H9 (cell line): ENCODE measurements around the gene ZIM2. TPM values are rescaled to one million over a fixed set of nuclear protein-coding genes. Genes with fewer than 3 reads are reported as not detected.

Experiments
- DNase-seq: peaks from one replicate; pipeline ENCODE4 v3.0.0-alpha.2; 2017
- H2AFZ ChIP-seq: one replicate; pipeline ENCODE4 v1.6.1; 2013; ENCODE audit warnings: mild to moderate bottlenecking, low read length, control low read depth, moderate library complexity
- H2AK5ac ChIP-seq: 2 replicates; pipeline ENCODE4 v1.6.1; 2013; ENCODE audit warnings: low read length, control low read depth, mixed read lengths; ENCODE audit not compliant: insufficient read length
- H2BK120ac ChIP-seq: one replicate; pipeline ENCODE4 v1.6.1; 2013; ENCODE audit warnings: low read depth, mild to moderate bottlenecking, low read length, control low read depth, inconsistent platforms; ENCODE audit not compliant: poor library complexity, severe bottlenecking
- H2BK12ac ChIP-seq: 2 replicates; pipeline ENCODE4 v1.6.1; 2013; ENCODE audit warnings: low read length, control low read depth, mixed read lengths, low read depth; ENCODE audit not compliant: insufficient read length
- H2BK15ac ChIP-seq: 2 replicates; pipeline ENCODE4 v1.6.1; 2013; ENCODE audit warnings: low read depth, low read length, control low read depth
- H2BK20ac ChIP-seq: one replicate; pipeline ENCODE4 v1.6.1; 2013; ENCODE audit warnings: low read depth, mild to moderate bottlenecking, low read length, control low read depth, inconsistent platforms; ENCODE audit not compliant: poor library complexity, severe bottlenecking
- H2BK5ac ChIP-seq: 2 replicates; pipeline ENCODE4 v1.6.1; 2013; ENCODE audit warnings: low read length, control low read depth, mixed read lengths; ENCODE audit not compliant: insufficient read length
- H3K14ac ChIP-seq: 2 replicates; pipeline ENCODE4 v1.6.1; 2013; ENCODE audit warnings: low read length, control low read depth; ENCODE audit not compliant: insufficient read depth
- H3K18ac ChIP-seq: 2 replicates; pipeline ENCODE4 v1.6.1; 2013; ENCODE audit warnings: low read depth, mild to moderate bottlenecking, mixed read lengths, low read length, control low read depth; ENCODE audit not compliant: insufficient read length
- H3K23ac ChIP-seq: 2 replicates; pipeline ENCODE4 v1.6.1; 2013; ENCODE audit warnings: low read length, control low read depth, mixed read lengths, low read depth; ENCODE audit not compliant: insufficient read length
- H3K23me2 ChIP-seq: 2 replicates; pipeline ENCODE4 v1.6.1; 2013; ENCODE audit warnings: low read depth, mild to moderate bottlenecking, mixed read lengths, low read length, control low read depth; ENCODE audit not compliant: insufficient read length, poor library complexity, severe bottlenecking
- H3K27ac ChIP-seq: 2 replicates; pipeline ENCODE4 v1.5.1; 2013; ENCODE audit warnings: low read length, control low read depth, mixed read lengths, low read depth; ENCODE audit not compliant: insufficient read length
- H3K27me3 ChIP-seq: 2 replicates; pipeline ENCODE4 v1.6.1; 2013; ENCODE audit warnings: low read length, control low read depth, inconsistent platforms; ENCODE audit not compliant: insufficient read depth
- H3K4ac ChIP-seq: 2 replicates; pipeline ENCODE4 v1.6.1; 2013; ENCODE audit warnings: low read depth, mild to moderate bottlenecking, control low read depth, inconsistent platforms, low read length, moderate library complexity
- H3K4me1 ChIP-seq: 2 replicates; pipeline ENCODE4 v1.6.1; 2013; ENCODE audit warnings: low read length, control low read depth, inconsistent platforms; ENCODE audit not compliant: insufficient read depth
- H3K4me2 ChIP-seq: 2 replicates; pipeline ENCODE4 v1.6.1; 2013; ENCODE audit warnings: low read length, control low read depth, mixed read lengths; ENCODE audit not compliant: insufficient read length, insufficient read depth
- H3K56ac ChIP-seq: 2 replicates; pipeline ENCODE4 v1.6.1; 2013; ENCODE audit warnings: low read depth, mild to moderate bottlenecking, mixed read lengths, low read length, control low read depth; ENCODE audit not compliant: insufficient read length
- H3K79me1 ChIP-seq: 2 replicates; pipeline ENCODE4 v1.6.1; 2013; ENCODE audit warnings: low read depth, mild to moderate bottlenecking, moderate library complexity, low read length, control low read depth, inconsistent platforms; ENCODE audit not compliant: insufficient read depth, poor library complexity, severe bottlenecking
- H3K79me2 ChIP-seq: 2 replicates; pipeline ENCODE4 v1.6.1; 2013; ENCODE audit warnings: low read length, control low read depth, inconsistent platforms; ENCODE audit not compliant: insufficient read depth
- H3K9ac ChIP-seq: 2 replicates; pipeline ENCODE4 v1.6.1; 2013; ENCODE audit warnings: low read length, control low read depth, mixed read lengths; ENCODE audit not compliant: insufficient read length; ENCODE audit errors: extremely low read depth
- H3K9me3 ChIP-seq: one replicate; pipeline ENCODE4 v1.6.1; 2013; ENCODE audit warnings: low read depth, low read length, inconsistent platforms; ENCODE audit not compliant: control insufficient read depth
- H3T11ph ChIP-seq: one replicate; pipeline ENCODE4 v1.6.1; 2013; ENCODE audit warnings: mild to moderate bottlenecking, low read length, control low read depth, inconsistent platforms
- H4K20me1 ChIP-seq: one replicate; pipeline ENCODE4 v1.6.1; 2013; ENCODE audit not compliant: control insufficient read depth, insufficient read length, insufficient read depth
- H4K5ac ChIP-seq: 2 replicates; pipeline ENCODE4 v1.6.1; 2013; ENCODE audit warnings: low read depth, mild to moderate bottlenecking, mixed read lengths, low read length, control low read depth; ENCODE audit not compliant: insufficient read length
- H4K8ac ChIP-seq: replicated peaks from 2 replicates; pipeline ENCODE4 v1.6.1; 2013; ENCODE audit warnings: low read length, control low read depth, mixed read lengths, low read depth; ENCODE audit not compliant: insufficient read length
- H4K91ac ChIP-seq: 2 replicates; pipeline ENCODE4 v1.6.1; 2013; ENCODE audit warnings: low read depth, mild to moderate bottlenecking, moderate library complexity, mixed read lengths, low read length, control low read depth; ENCODE audit not compliant: insufficient read length
- H3K27ac Mint-ChIP-seq, 3 experiments: 2 replicates in 2 of 3; 3 replicates in 1 of 3; pipeline ENCODE4 v1.8.0; 2020 to 2021; ENCODE audit warnings: mixed read lengths in 3 of 3, mild to moderate bottlenecking in 1 of 3, moderate library complexity in 1 of 3
- H3K27me3 Mint-ChIP-seq: 2 replicates; pipeline ENCODE4 v1.8.0; 2021; ENCODE audit warnings: low read depth, mild to moderate bottlenecking, moderate library complexity, mixed read lengths
- H3K36me3 Mint-ChIP-seq, 3 experiments: 2 replicates in 2 of 3; 3 replicates in 1 of 3; pipeline ENCODE4 v1.8.0; 2020 to 2021; ENCODE audit warnings: low read depth in 3 of 3, mixed read lengths in 3 of 3; ENCODE audit not compliant: insufficient read depth in 1 of 3
- H3K4me1 Mint-ChIP-seq, 2 experiments: 2 replicates each; pipeline ENCODE4 v1.8.0; 2020; ENCODE audit warnings: mixed read lengths in 2 of 2
- H3K4me3 Mint-ChIP-seq, 2 experiments: 2 replicates in 1 of 2; 3 replicates in 1 of 2; pipeline ENCODE4 v1.8.0; 2020 to 2021; ENCODE audit warnings: mild to moderate bottlenecking in 2 of 2, mixed read lengths in 2 of 2, moderate library complexity in 1 of 2
- H3K9me3 Mint-ChIP-seq, 2 experiments: 2 replicates in 1 of 2; 3 replicates in 1 of 2; pipeline ENCODE4 v1.8.0; 2020; ENCODE audit warnings: mild to moderate bottlenecking in 2 of 2, mixed read lengths in 2 of 2, moderate library complexity in 1 of 2
- WGBS: extraction: QIAGEN DNeasy Blood & Tissue Kit; methylation state at CpG from one replicate; pipeline ENCODE4 v1.1.7; 2013; ENCODE audit warnings: missing lambda C conversion rate, low lambda C conversion rate, mixed read lengths; ENCODE audit not compliant: insufficient read length; ENCODE audit errors: extremely low coverage; 5-methylcytosine and 5-hydroxymethylcytosine counted together
- total RNA-seq: library from RNA; stranded (reverse); gene quantifications from 2 replicates; pipeline ENCODE4 v1.2.1, GENCODE V29; 2021
- TF ChIP-seq, protein P1 (sequence below): fragments of 200-600 bp; sonication (generic); conservative IDR thresholded peaks from 3 replicates; pipeline ENCODE4 v1.8.0; 2021; ENCODE audit warnings: antibody characterized with exemption, mild to moderate bottlenecking

Gene ZIM2
- total RNA-seq, 1 experiment from 2014 or later, result not detected

DNA sequence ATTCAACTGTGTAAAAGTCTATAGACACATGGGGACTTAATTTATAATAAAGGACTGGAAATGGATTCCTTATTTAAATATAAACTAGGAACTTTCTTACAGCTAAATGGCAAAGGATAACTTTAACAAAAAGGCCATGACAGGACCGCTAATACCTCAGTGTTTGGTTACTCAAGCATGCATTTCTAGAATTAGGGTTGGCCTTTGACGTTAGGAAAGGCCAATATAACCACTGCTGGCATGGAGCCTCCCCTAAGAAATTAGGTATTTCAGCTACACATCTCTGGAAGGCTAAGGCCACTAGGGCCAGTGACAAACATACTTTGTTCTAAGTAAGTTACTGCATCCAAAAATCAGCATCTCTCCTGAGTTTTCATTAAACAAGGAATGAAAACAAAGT lies 9.3 kb downstream of the ZIM2 start:
- H4K5ac ChIP-seq, result no peak overlapping the region
- H3K27ac ChIP-seq, result no peak overlapping the region
- Mint-ChIP-seq H3K4me1 (no peaks in the 10 kb centered on the region), H3K4me3 (no peak overlapping the region), H3K36me3 (peaks cover 9 to 43% (median 26%) of the 10 kb centered on the region in 3 experiments; a peak in 6 of 7 replicates), H3K27ac (no peak overlapping the region), H3K27me3 (peaks cover 4% of the 10 kb centered on the region), H3K9me3 (peaks cover 91 to 96% of the 10 kb centered on the region in 2 experiments)
- no peak overlapping the region for H3K4me2 ChIP-seq
- H3K56ac ChIP-seq, result no peak overlapping the region
- H3K79me2 ChIP-seq, result no peaks in the 10 kb centered on the region
- H2BK15ac ChIP-seq, result no peak overlapping the region
- H2AFZ ChIP-seq, result no peak overlapping the region
- H3K79me1 ChIP-seq, result no peaks in the 10 kb centered on the region
- no peak for DNase-seq
- no peak overlapping the region for H3K18ac ChIP-seq
- WGBS, result no CpG with 5 or more reads among the region's 2 CpGs
- TF ChIP-seq, protein P1, sequence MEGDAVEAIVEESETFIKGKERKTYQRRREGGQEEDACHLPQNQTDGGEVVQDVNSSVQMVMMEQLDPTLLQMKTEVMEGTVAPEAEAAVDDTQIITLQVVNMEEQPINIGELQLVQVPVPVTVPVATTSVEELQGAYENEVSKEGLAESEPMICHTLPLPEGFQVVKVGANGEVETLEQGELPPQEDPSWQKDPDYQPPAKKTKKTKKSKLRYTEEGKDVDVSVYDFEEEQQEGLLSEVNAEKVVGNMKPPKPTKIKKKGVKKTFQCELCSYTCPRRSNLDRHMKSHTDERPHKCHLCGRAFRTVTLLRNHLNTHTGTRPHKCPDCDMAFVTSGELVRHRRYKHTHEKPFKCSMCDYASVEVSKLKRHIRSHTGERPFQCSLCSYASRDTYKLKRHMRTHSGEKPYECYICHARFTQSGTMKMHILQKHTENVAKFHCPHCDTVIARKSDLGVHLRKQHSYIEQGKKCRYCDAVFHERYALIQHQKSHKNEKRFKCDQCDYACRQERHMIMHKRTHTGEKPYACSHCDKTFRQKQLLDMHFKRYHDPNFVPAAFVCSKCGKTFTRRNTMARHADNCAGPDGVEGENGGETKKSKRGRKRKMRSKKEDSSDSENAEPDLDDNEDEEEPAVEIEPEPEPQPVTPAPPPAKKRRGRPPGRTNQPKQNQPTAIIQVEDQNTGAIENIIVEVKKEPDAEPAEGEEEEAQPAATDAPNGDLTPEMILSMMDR, result no peak
- no peak overlapping the region for H3K23ac ChIP-seq
- no peak overlapping the region for H4K91ac ChIP-seq
- H3K9ac ChIP-seq, result no peak overlapping the region
- no peak overlapping the region for H3K14ac ChIP-seq
- H3K27me3 ChIP-seq, result no peaks in the 10 kb centered on the region
- no peak overlapping the region for H3T11ph ChIP-seq
- H2BK120ac ChIP-seq, result no peak overlapping the region
- no peak overlapping the region for H2BK20ac ChIP-seq
- H3K4me1 ChIP-seq, result no peaks in the 10 kb centered on the region
- no peak overlapping the region for H2AK5ac ChIP-seq
- H2BK5ac ChIP-seq, result no peak overlapping the region
- no peaks in the 10 kb centered on the region for H3K23me2 ChIP-seq
- H2BK12ac ChIP-seq, result no peak overlapping the region
- no peak overlapping the region for H4K8ac ChIP-seq
- no peak overlapping the region for H3K4ac ChIP-seq
- H4K20me1 ChIP-seq, result no peaks in the 10 kb centered on the region
- H3K9me3 ChIP-seq, result peaks cover 71% of the 10 kb centered on the region
